ENCODE data around the gene GP5.

GP5 gene

GRCh38 chr3:194357681-194358080, 41.4 kb downstream of the GP5 start:
- Histone ChIP-seq H3K9me2 (ENCODE audit: low read depth, low read length) (no peaks in the 10 kb centered on the region), H3K4me3 (ENCODE audit: low read depth, low read length, poor library complexity, severe bottlenecking) (no peak overlapping the region), H3K27me3 (ENCODE audit: insufficient read depth, low read length) (peaks cover 19% of the 10 kb centered on the region), H3K9me3 (ENCODE audit: low read length) (no peaks in the 10 kb centered on the region), H4K20me1 (ENCODE audit: insufficient read depth, low read length) (no peaks in the 10 kb centered on the region), H3K9ac (ENCODE audit: low read length) (no peak overlapping the region), H3K4me1 (ENCODE audit: insufficient read depth, low read length, severe bottlenecking) (no peaks in the 10 kb centered on the region), H3K4me2 (ENCODE audit: low read length) (no peak overlapping the region), H3K36me3 (ENCODE audit: insufficient read depth, low read length) (no peaks in the 10 kb centered on the region), H3F3A (ENCODE audit: insufficient read depth, low read length) (no peaks in the 10 kb centered on the region), H3K79me2 (ENCODE audit: insufficient read depth, low read length) (no peaks in the 10 kb centered on the region), H2AFZ (ENCODE audit: low read length) (no peak overlapping the region), H3K27ac (ENCODE audit: low read depth, low read length, poor library complexity, severe bottlenecking) (no peak overlapping the region)
- TF ChIP-seq, protein P1, sequence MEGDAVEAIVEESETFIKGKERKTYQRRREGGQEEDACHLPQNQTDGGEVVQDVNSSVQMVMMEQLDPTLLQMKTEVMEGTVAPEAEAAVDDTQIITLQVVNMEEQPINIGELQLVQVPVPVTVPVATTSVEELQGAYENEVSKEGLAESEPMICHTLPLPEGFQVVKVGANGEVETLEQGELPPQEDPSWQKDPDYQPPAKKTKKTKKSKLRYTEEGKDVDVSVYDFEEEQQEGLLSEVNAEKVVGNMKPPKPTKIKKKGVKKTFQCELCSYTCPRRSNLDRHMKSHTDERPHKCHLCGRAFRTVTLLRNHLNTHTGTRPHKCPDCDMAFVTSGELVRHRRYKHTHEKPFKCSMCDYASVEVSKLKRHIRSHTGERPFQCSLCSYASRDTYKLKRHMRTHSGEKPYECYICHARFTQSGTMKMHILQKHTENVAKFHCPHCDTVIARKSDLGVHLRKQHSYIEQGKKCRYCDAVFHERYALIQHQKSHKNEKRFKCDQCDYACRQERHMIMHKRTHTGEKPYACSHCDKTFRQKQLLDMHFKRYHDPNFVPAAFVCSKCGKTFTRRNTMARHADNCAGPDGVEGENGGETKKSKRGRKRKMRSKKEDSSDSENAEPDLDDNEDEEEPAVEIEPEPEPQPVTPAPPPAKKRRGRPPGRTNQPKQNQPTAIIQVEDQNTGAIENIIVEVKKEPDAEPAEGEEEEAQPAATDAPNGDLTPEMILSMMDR (IDR thresholded peaks at IDR 0.05; ENCODE audit: low read length): no peak
- no peak for TF ChIP-seq EZH2 (IDR thresholded peaks at IDR 0.05; ENCODE audit: borderline replicate concordance, low read length)

DNA sequence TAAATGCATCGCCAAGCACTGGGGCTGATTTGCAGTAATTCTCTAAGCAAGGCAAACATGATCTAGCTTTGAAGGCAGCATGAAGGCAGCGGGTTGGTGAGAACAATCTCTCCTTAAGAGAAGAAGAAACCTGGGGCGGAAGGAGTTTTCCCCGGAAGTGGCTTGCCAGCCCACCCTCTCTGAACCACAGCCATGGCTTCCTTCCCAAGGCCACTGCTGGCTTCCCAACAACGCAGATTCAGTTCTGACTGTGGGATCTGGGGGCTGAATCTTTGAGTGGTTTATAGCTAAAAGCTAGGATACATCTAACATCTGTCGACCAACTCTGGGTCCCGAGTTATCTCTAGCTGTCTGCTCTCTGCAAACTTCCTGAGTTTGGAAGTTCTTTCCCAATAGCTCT, 43.7 kb downstream of the GP5 start:
- Histone ChIP-seq H3K9me3 (ENCODE audit: low read length) (no peaks in the 10 kb centered on the region), H2AFZ (ENCODE audit: low read length) (no peak overlapping the region), H3F3A (ENCODE audit: insufficient read depth, low read length) (no peaks in the 10 kb centered on the region), H3K9ac (ENCODE audit: low read length) (no peak overlapping the region), H3K4me2 (ENCODE audit: low read length) (no peak overlapping the region), H3K27me3 (ENCODE audit: insufficient read depth, low read length) (peaks cover 19% of the 10 kb centered on the region), H3K27ac (ENCODE audit: low read depth, low read length, poor library complexity, severe bottlenecking) (no peak overlapping the region), H3K79me2 (ENCODE audit: insufficient read depth, low read length) (no peaks in the 10 kb centered on the region), H4K20me1 (ENCODE audit: insufficient read depth, low read length) (no peaks in the 10 kb centered on the region), H3K4me3 (ENCODE audit: low read depth, low read length, poor library complexity, severe bottlenecking) (no peak overlapping the region), H3K36me3 (ENCODE audit: insufficient read depth, low read length) (no peaks in the 10 kb centered on the region), H3K9me2 (ENCODE audit: low read depth, low read length) (no peaks in the 10 kb centered on the region), H3K4me1 (ENCODE audit: insufficient read depth, low read length, severe bottlenecking) (no peaks in the 10 kb centered on the region)
- no peak for TF ChIP-seq EZH2 (IDR thresholded peaks at IDR 0.05; ENCODE audit: borderline replicate concordance, low read length)
- TF ChIP-seq, protein P1 (IDR thresholded peaks at IDR 0.05; ENCODE audit: low read length): no peak

GRCh38 chr3:194354315-194354714, 44.8 kb downstream of the GP5 start:
- Histone ChIP-seq H3K27me3 (ENCODE audit: insufficient read depth, low read length) (peaks cover 16% of the 10 kb centered on the region), H3F3A (ENCODE audit: insufficient read depth, low read length) (no peaks in the 10 kb centered on the region), H3K27ac (ENCODE audit: low read depth, low read length, poor library complexity, severe bottlenecking) (no peak overlapping the region), H3K36me3 (ENCODE audit: insufficient read depth, low read length) (no peaks in the 10 kb centered on the region), H4K20me1 (ENCODE audit: insufficient read depth, low read length) (no peaks in the 10 kb centered on the region), H3K4me2 (ENCODE audit: low read length) (no peak overlapping the region), H3K4me3 (ENCODE audit: low read depth, low read length, poor library complexity, severe bottlenecking) (no peak overlapping the region), H3K9me2 (ENCODE audit: low read depth, low read length) (no peaks in the 10 kb centered on the region), H3K79me2 (ENCODE audit: insufficient read depth, low read length) (no peaks in the 10 kb centered on the region), H2AFZ (ENCODE audit: low read length) (no peak overlapping the region), H3K9me3 (ENCODE audit: low read length) (no peaks in the 10 kb centered on the region), H3K9ac (ENCODE audit: low read length) (no peak overlapping the region), H3K4me1 (ENCODE audit: insufficient read depth, low read length, severe bottlenecking) (no peaks in the 10 kb centered on the region)
- TF ChIP-seq EZH2 (IDR thresholded peaks at IDR 0.05; ENCODE audit: borderline replicate concordance, low read length): no peak
- TF ChIP-seq, protein P1 (IDR thresholded peaks at IDR 0.05; ENCODE audit: low read length): no peak
